T1000 (cell line): ENCODE results near the gene IQCE.
"Not testable (repeated sequence)": the region's sequence is repeated elsewhere in the genome, so short reads cannot be mapped to it uniquely, and the experiment has no call there.

Experiments
- DNase-seq: peaks from one replicate; lab custom pipeline; 2025; ENCODE audit warnings: mixed read lengths; lab: John Stamatoyannopoulos, UW

Gene IQCE

GRCh38 chr7:2533566-2533965 is 25.2 kb upstream of the IQCE start:
- not testable (repeated sequence) for DNase-seq

GRCh38 chr7:2534214-2534613 is 24.6 kb upstream of the IQCE start:
- not testable (repeated sequence) for DNase-seq

GRCh38 chr7:2535872-2536627 is 22.7 kb upstream of the IQCE start:
- DNase-seq = not testable (repeated sequence)

DNA sequence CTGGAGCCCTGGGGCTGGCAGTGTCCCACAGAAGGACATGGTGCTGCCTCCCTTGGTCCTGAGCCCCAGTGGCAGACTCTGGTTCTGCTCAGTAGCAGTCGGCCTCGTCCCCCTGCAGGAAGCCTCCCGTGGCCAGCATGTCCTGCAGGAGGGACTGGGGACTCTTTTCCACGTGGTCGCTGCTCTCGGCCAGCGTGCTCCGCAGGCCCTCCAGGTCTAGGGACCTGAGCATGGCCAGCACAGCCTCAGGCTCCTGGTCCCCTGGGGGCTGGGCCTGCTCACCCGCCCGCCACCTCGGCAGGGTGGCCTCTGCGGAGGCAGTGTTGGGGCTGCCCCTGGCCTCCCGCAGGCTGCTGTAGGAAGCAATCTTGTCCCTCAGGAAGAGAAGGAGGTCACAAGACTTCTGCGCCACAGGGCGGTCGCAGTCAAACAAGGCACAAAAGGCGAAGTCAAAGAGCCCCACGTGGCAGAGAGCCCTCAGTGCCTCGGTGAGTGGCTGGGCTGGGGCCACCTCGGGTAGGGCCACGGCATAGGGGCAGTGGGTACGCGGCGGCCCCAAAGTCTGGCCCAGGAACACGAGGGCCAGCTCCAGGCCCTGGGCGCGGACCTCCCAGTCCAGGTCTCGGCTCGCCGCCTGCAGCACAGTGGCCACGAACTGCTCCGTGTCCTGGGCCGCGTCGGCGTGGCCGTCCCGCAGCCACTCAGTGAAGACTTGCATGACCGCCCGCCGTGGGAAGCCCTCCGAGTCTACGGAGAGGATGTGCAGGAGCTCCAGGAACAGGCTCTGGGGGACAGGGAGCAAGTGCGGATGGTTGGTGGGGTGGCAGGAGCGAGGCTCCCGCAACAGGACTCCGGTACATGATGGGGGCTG is 20.6 kb upstream of the IQCE start:
- DNase-seq = no peak

DNA sequence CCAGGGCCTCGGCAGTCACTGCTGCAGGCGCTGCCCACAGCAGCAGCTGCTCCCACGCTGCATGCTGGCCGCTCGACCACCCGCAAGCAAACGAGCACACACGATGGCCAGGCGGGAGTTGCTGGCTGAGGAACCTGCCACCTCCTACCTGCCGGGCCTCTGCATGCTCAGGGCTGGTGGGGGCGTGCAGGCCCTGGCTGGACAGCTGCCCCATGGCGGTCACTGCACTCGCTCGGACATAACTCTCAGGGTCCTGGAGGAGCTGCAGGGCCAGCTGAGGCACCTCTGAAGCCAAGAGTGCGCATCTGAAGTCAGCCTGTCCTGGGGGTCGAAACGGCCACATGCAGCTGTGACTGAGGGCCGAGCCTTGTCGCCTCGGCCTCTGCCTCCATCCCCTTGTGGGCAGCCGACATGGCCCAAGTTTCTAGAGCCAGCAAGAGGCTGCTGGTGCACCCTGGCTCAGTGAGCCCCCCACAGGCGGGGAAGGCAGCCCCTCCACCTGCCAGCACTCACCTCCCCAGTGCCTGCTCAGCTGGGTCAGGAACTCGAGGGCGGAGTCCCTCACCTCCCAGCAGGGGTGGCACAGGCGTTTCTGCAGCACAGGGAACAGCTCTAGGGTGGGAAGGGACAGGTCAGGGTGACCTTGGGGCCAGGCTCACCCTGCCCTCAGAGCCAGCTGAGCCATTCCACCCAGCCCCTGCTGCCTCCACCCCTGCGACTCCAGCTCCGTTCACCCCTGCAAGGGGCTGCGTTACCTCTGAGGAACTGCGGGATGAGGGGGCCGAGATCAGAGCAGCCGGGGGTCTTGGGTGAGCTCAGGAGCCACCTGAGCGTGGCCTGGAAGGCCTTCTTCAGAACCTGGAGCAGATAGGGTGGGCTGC is 19.5 kb upstream of the IQCE start:
- no peak for DNase-seq

DNA sequence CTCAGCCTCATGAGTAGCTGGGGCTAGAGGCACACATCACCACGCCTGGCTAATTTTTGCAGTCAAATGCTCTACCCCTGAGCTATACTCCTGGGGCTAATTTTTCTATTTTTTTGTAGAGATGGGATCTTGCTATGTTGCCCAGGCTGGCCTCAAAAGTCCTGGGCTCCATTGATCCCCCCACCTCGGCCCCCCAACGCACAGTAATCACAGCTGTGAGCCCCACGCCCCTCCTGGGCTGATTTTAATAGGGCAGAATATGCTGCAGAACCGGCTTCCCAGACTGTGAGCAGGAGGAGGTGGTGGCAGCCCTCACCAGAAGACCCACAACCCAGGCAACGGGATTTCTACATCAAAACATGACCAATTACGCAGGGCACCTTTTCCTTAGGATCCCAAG is 18.6 kb upstream of the IQCE start:
- DNase-seq = no peak

- no peak for DNase-seq
These were observed 18.1 kb upstream of the IQCE start for GRCh38 chr7:2540641-2541051.

DNA sequence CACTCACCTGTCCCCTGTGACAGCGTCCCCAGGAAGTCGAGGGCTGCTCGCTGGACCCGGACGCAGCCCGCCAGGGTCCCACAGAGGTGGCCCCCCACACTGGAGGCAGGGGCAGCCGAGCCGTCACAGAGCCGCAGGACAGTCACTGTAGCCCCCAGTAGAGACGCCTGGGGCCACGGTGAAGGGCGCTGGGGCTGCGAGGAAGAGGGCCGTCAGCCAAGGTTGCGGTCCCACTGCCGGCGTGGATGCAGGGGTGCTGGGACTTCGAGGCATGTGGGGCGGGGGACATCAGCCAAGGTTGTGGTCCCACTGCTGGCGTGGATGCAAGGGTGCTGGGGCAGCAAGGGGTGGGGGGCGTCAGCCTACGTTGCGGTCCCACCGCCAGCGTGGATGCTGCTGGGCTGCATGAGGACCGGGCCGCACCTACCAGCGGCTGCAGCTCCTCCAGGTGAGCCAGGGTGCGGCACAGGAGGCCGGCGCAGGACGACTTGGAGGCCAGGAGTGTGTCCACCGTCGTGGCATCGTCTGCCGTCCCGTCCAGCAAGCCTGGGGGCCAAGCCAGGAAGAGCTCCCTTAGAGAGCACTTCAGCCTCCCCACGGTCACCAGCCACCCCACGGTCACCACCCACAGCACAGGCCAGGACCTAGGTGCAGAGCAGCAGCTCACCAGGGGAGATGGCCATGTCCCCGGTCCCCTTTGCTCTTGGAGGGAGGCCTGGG is 17.3 kb upstream of the IQCE start:
- no peak for DNase-seq

- no peak for DNase-seq
These were observed 16.5 kb upstream of the IQCE start for GRCh38 chr7:2542011-2542915.

GRCh38 chr7:2542916-2543871 is 15.6 kb upstream of the IQCE start:
- DNase-seq = no peak

DNA sequence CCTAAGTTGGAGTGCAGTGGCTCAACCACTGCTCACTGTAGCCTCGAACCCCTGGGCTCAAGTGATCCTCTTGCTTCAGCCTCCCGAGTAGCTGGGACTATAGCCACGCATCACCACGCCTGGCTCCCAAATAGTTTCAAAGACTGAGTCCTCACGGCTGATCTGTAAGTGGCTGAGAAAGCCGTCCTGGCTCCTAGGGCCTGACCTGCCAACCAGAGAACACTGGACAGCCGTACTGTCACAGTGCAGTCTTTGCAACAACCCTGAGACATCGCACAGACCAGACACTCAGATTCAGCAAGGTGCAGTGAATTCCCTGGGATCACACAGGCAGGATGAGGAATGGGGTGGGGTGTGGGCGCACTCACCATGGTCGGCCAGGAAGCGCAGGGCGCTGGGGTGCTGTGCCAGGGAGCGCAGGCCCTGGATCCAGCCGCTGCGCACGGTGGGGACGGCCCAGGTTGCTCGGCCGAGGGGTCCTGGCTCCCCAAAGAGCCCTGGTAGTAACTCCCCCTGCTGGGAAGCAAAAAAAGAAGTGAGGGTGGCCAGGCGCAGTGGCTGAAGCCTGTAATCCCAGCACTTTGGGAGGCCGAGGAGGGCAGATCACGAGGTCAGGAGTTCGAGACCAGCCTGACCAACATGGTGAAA is 14.1 kb upstream of the IQCE start:
- DNase-seq = no peak

DNA sequence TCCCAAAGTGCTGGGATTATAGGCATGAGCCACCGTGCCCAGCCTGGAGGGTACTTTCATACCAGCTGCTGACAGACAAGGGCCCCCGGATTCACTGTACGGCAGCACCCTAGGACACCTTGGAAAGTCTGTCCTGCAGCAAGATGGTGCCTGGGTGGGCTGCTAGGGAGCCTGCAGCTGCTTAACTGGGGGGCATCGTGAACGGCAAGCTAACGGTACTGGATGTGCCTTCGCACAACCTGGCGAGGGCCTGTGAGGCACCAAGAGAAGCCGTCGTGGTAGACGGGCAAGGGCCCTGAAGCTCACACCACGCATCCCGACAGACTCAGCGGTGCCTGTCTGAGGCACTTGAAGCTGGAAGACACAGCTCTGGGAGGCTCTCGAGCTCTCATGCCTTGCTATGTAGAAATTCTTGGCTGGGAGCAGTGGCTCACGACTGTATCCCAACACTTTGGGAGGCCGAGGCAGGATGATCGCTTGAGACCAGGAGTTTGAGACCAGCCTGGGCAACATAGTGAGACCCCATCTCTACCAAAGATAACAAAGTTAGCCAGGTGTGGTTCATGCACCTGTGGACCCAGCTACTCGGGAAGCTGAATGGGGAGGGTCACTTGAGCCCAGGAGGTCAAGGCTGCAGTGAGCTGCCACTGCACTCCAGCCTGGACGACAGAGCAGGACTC is 12.9 kb upstream of the IQCE start:
- DNase-seq = no peak

- no peak for DNase-seq
These were observed 11.8 kb upstream of the IQCE start for GRCh38 chr7:2546776-2547586.

DNA sequence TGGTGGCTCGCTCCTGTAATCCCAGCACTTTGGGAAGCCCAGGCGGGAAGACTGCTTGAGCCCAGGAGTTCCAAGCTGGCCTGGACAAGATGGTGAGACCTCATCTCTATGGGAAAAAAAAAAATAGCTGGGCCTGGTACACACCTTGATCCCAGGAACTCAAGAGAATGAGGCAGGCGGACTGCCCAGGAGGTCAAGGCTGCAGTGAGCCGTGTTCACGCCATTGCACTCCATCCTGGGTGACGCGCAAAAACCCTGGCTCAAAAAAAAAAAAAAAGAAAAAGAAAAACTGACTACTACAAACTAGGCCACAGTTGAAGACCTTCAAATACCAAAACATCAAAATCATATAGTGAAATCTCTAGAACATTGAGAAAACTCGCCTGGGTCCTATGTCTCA is 7.4 kb upstream of the IQCE start:
- DNase-seq = no peak

- no peak for DNase-seq
These were observed 5.7 kb upstream of the IQCE start for GRCh38 chr7:2553108-2553507.

DNA sequence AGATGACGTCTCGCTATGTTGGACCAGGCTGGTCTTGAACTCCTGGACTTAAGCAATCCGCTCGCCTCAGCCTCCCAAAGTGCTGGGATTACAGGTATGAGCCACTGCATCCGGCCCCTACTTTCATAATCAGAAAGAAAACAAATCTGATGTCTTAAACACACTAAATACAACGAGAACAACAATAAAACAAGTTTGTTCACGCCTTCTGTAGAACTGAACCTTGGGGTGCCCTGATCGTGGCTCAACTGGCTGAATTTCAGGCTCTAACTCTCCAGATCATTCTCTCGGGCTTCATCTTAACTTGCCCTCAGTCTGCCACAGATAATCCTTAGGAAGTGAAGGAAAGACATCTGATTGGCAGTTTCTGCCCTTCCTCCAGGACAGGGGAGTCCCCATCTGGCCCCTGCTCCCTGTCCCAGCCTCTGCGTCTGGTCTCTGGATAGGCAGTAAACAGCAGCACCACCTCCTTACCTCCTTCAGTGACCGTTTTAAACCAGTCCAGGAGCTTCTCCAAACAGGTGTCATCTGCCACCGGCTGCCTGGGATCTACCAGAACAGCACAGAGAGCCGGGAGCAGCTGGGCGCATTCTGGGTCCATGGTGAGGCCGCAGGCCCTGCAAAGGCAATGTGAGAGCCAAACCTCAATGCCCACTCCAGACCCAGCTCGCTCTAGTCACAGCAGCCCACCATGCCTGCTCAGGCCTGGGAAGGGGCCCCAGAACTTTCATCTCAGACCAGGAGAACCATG is 4.8 kb upstream of the IQCE start:
- no peak for DNase-seq

- no peak for DNase-seq
These were observed 4.1 kb upstream of the IQCE start for GRCh38 chr7:2554661-2555111.
